Stimulated activated CD4-positive, alpha-beta T cell treated with anti-CD3 and anti-CD28 coated beads, Interleukin-12 subunit alpha, Interleukin-12 subunit beta, amount 100 ng/mL, for 4 hours (primary cell): ENCODE measurements around the gene KCNJ4.
"Not testable (repeated sequence)": the region's sequence is repeated elsewhere in the genome, so short reads cannot be mapped to it uniquely, and the experiment has no call there.

Experiments
- DNase-seq: peaks from one replicate; pipeline ENCODE4 v3.0.0-alpha.2; 2020

The KCNJ4 gene

DNA sequence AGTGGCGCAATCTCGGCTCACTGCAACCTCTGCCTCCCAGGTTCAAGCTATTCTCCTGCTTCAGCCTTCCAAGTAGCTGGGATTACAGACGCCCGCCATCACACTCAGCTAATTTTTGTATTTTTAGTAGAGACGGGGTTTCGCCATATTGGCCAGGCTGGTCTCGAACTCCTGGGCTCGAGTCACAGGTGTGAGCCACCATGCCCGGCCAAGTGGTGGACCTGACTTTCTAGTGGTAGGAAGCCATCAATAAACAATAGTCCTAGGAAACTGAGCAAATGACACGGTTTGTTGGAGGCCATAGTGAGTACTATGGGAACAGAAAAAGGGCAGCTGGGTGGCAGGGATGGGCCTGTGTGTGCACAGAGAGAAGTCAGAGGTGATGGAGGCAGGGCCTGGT, 15.2 kb upstream of the KCNJ4 start:
- DNase-seq: not testable (repeated sequence)

DNA sequence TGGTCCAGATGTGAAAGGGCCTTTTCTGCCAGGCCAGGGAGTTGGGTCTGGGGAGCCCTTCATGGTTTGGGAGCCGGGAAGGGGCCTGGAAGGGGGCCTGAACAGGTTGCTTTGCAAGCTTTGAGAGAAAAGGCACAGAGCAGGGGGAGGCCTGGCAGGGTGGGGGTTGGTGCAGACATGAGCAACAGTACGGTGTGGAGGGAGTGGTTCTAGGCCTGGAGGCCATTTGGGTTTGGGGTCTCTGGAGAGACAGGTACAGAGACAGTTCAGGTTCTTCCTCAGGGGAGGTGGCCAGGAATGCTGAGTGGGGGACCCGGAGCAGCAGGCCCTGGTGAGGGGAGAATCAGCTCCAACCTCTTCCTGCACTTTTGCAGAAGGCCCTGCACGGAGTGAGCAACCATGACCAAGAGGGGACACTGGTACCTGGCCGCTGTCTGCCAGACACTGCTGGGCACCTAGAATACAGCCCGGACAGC, 14.3 kb upstream of the KCNJ4 start:
- no peak for DNase-seq

DNA sequence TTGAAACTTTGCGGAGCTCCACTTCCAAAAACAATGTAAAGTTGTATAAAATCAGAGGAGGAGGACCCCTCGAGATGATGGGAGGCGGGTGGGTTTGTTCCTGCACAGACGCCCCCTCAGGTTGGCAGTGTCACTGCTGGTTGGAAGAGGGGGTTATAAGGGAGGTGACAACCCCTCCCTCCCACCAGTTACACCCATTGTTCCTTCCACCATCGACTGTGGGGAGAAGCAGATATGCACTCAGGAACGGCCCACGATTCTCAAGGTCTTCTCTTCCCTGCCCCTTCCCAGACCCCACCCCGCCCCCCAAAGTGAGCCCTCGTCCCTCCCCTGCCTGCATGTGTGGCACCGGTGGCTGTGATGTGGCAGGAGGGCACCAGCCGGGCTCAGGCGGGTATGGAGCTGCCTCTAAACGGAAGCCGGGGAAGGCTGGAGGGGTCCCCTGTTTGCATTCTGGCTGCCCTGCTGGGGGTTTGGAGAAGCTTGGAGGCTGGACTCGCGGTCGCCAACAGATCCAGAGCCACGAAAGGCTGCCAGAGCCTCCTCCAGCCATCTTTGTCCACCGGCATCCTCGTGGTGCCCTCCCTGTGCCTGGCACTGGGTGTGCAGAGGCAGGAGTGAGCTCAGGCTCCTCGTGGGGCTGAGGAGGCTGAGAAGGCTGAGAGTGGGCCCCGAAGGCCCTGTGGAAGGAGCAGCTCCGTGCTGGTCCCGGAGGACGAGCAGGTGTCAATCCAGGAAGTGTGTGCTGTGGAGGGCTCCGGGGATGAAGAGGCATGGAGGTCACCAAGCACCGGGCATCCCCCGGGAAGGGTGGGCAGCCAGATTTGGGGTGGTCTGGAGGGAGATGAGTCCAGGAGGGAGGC, 13.7 kb upstream of the KCNJ4 start:
- DNase-seq: no peak

GRCh38 chr22:38467904-38468442, 13.0 kb upstream of the KCNJ4 start, which contains the start of gene KDELR3:
TSS of gene KDELR3 (plus strand) at chr22:38468096. CDS start at chr22:38468234, 138 bp downstream.
- peak; percentile 62 for DNase-seq

DNA sequence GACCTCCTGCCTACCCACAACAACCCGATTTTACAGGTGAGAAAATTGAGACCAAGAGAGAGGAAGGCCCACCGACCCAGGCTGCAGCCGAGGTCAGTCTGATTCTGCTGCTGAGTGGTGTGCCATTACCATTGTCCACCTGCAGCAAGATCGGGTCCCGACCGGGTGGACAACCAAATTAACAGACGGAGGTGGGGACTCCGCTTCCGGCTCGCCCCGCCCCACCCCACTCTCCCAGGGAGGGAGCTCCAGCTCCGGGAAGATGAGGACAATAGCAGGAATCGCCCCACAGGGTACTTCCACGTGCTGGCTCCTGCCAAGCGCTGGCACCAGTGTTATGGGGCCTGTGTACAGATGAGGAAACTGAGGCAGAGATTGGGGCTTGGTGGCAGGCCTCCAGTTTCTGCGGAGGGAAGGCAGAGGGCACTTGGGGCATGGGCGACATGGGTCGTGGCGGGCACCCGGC, 12.5 kb upstream of the KCNJ4 start:
- no peak for DNase-seq

DNA sequence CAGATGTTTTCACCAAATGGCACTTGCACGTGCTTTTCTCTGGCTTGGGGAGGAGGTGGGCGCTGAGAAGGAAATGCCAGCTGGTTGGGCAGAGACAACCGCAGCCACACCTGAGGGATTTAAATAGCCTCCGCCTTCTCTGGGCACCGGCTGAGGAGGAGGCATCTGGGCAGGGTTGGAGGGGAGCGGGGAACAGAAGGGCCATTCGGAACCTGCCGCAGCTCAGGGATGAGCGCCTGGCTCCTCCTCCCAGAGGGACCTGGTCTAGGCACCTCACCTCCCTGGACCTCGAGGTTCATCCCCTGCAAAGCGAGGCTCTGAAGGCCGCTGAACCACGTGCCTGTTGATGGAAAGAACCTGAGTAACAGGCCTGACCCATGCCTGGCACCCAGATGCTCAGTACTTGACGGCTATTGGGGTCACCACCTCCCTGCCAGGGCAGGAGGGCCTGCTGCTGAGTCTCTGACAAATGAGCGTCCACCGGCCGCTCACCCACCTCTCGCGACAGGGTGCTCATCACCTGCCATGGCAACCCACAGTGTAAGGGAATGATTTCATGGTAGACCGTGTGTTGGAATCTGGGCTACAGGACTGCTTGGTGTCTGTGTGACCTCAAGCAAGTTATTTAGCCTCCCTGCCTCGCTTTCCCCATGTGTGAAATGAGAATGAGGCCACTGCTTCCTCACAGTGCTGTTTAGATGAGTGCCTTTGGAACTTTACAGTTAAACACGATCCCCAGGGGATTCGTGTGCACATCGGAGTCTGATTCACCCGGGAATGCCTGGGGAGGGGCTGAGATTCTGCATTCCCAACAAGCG, 10.9 kb upstream of the KCNJ4 start:
- DNase-seq: no peak

- no peak for DNase-seq
These were observed 10.1 kb upstream of the KCNJ4 start for GRCh38 chr22:38464992-38465672.

GRCh38 chr22:38462960-38463784, 8.2 kb upstream of the KCNJ4 start:
- DNase-seq: no peak

DNA sequence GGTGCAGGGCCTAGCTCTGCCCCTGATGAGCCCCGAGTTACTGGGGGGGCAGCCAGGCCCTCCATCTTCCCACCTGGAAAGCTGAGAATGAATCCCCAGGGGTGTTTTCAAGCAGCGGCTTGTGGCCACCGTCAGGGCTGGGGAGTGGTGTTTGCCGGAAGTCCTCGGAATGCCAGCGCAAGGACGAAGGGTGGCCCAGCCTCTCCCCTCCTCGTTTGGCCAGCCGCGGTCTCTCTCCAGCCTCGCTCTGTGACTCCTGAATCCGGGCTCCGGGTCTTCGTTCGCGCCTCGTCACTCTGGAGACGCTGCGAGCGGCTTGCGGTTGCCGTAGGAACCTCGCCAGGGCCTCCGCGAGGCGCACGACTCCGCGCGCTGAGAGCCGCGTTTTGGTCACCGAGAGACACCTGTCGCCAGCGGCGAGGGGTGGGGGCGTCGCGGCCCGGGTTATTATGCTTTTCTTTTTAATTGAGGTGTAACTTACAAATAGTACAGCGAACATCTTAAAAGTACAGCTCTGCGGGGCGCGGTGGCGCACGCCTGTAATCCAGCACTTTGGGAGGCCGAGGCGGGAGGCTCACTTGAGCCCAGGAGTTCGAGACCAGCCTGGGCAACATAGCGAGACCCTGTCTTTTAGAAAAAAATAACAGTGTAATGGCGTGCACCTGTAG, 6.5 kb upstream of the KCNJ4 start:
- peak; percentile 50 for DNase-seq

- DNase-seq: no peak
These were observed 6.0 kb upstream of the KCNJ4 start for GRCh38 chr22:38461057-38461413.

DNA sequence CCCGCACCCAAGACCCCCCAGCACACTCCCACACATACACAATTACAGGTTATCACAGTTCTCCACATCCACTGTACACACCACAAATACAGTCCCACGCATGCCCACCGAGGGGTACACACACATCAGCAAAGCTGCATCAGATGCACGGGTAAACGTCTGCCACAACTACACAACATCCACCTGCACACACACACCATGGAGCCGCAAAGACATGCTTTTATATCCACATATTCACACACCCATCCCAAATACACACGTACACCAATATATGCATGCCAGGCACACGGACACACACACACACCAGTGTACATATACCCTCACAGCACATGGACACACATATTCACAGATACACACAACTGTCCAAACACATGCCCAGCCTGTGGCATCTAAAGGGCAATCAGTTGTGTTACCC, 5.4 kb upstream of the KCNJ4 start:
- no peak for DNase-seq

GRCh38 chr22:38456841-38457699, 2.1 kb upstream of the KCNJ4 start:
- DNase-seq: no peak

DNA sequence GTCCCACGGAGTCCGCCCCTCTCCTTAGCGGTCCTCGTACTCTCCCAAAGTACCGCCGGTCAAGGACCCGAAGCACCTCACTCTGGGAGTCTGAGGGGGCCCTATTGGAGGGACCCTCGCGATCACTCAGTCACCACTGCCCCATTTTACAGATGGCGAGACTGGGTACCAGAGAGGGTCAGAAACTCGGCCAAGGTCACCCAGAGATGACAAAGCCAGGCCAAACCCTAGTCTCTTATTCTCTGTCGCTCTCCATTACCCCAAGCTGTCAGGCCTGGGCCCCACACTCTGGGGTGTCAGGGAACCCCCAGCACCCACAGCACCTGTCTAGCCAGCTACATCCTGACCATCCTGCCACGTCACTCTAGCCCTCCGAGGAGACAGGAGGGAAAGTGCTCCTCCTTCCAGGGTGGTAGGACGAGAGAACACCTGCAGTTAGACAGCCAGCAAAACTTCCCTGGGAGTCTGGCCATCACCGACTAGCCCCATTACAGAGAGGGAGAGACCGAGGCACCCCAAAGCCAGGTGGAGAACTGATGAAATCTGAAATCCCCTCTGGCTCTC, 1.4 kb upstream of the KCNJ4 start:
- DNase-seq: no peak

- peak; percentile 28 for DNase-seq
These were observed 702 bp upstream of the KCNJ4 start for GRCh38 chr22:38455530-38456271.

- no peak for DNase-seq
These were observed 485 bp downstream of the KCNJ4 start for GRCh38 chr22:38454353-38455075.

DNA sequence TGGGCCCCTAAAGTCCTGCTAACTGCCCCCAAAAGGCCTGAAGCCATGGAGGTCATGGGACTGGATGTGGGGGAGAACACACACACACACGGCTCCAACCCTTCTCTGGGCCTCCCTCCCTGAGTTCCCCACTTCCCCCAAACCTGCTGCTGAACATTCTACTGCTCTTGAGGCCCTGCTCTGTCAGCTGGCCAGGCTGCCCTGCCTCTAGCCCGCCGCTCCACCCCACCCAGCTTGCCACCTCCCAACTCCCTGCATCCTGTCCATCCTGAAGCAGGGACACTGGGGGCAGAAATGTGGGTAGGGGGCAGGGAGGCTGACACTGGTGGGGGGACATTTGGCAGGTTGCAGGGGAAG, 1.0 kb downstream of the KCNJ4 start:
- no peak for DNase-seq

DNA sequence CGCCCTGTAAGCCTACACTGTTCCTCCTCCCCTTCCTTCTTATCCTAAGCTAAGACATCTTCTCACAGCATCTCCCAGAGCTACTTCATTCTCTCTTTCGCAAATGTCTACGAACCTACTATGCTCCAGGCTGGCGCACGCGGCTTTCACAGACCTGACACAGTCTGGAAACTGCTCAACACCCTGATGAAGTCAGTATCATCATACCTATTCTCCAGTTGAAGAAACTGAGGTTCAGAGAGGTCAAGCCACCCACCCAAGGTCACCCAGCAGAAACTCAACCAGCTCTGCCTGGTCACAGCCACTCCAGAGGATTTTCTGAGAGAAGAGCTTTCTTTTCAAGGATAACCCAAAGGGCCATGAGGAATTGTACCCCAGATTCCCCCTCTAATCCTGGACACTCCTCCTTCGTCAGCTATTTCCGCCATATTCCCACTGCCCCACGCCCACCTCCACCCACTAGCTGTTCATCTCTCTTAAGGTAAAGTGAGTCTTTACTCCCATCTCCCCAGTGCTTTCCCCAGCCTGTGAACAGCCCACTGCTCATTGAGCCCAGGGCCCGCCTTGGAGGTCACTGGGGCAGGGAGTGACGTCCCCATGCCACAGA, 1.8 kb downstream of the KCNJ4 start:
- DNase-seq: no peak

GRCh38 chr22:38452373-38453065, 2.5 kb downstream of the KCNJ4 start:
- DNase-seq: no peak
